CD4-positive, alpha-beta memory T cell (primary cell): ENCODE results near the gene SFT2D2. TPM values are rescaled to one million over a fixed set of nuclear protein-coding genes. Genes with fewer than 3 reads are reported as not detected.

Experiments used
- CTCF ChIA-PET: fragments of 350-600 bp; sonication (Branson Sonifier 250); formaldehyde crosslinking; loops from one replicate; lab custom pipeline; 2021; ENCODE audit warnings: inconsistent platforms; ENCODE audit not compliant: partially characterized antibody; lab: Charles Lee
- POLR2A ChIA-PET: fragments of 350-600 bp; sonication (Branson Sonifier 250); formaldehyde crosslinking; loops from one replicate; lab custom pipeline; 2021; ENCODE audit not compliant: partially characterized antibody; lab: Charles Lee
- DNase-seq, 5 donors: peaks; one replicate each; pipeline versions ENCODE4 v3.0.0 to v3.0.0-alpha.2; 2020 to 2022; ENCODE audit warnings: mixed read lengths in 1 of 5
- H3K27ac ChIP-seq: one replicate; pipeline ENCODE4 v1.7.0; 2013; ENCODE audit warnings: low read depth, low read length
- H3K27me3 ChIP-seq: 2 replicates; pipeline ENCODE4 v1.7.0; 2013; ENCODE audit warnings: mild to moderate bottlenecking, low read length, moderate library complexity; ENCODE audit not compliant: insufficient read depth
- H3K36me3 ChIP-seq: 2 replicates; pipeline ENCODE4 v1.7.0; 2013; ENCODE audit warnings: mild to moderate bottlenecking, low read length, moderate library complexity; ENCODE audit not compliant: insufficient read depth
- H3K4me1 ChIP-seq: 2 replicates; pipeline ENCODE4 v1.7.0; 2013; ENCODE audit warnings: mild to moderate bottlenecking, low read length, moderate library complexity; ENCODE audit not compliant: insufficient read depth
- H3K4me3 ChIP-seq, 2 donors: one replicate each; pipeline ENCODE4 v1.7.0; 2013; ENCODE audit warnings: low read length in 2 of 2, mild to moderate bottlenecking in 1 of 2
- H3K9me3 ChIP-seq, 2 donors: one replicate each; pipeline ENCODE4 v1.7.0; 2013; ENCODE audit warnings: low read length in 2 of 2, control low read depth in 1 of 2; ENCODE audit not compliant: control insufficient read depth in 1 of 2
- H3K27ac Mint-ChIP-seq, 7 donors: one replicate each; pipeline ENCODE4 v1.8.0; 2020 to 2021; ENCODE audit warnings: mixed read lengths in 7 of 7, mild to moderate bottlenecking in 6 of 7, inconsistent platforms in 3 of 7, moderate library complexity in 3 of 7
- H3K27me3 Mint-ChIP-seq, 2 donors: one replicate each; pipeline ENCODE4 v1.8.0; 2020 to 2021; ENCODE audit warnings: mixed read lengths in 2 of 2
- H3K36me3 Mint-ChIP-seq, 2 donors: one replicate each; pipeline ENCODE4 v1.8.0; 2020 to 2021; ENCODE audit warnings: mixed read lengths in 2 of 2, inconsistent platforms in 1 of 2, mild to moderate bottlenecking in 1 of 2
- H3K4me1 Mint-ChIP-seq, 4 donors: one replicate each; pipeline ENCODE4 v1.8.0; 2020 to 2021; ENCODE audit warnings: mixed read lengths in 4 of 4, mild to moderate bottlenecking in 1 of 4
- H3K4me3 Mint-ChIP-seq, 8 donors: one replicate each; pipeline ENCODE4 v1.8.0; 2020 to 2021; ENCODE audit warnings: mixed read lengths in 8 of 8, mild to moderate bottlenecking in 7 of 8, moderate library complexity in 6 of 8, inconsistent platforms in 3 of 8
- H3K9me3 Mint-ChIP-seq, 8 donors: one replicate each; pipeline ENCODE4 v1.8.0; 2020 to 2021; ENCODE audit warnings: mixed read lengths in 8 of 8, mild to moderate bottlenecking in 5 of 8, inconsistent platforms in 3 of 8, moderate library complexity in 1 of 8
- intact Hi-C: fragments of 100-400 bp; cut with micrococcal nuclease; formaldehyde crosslinking; loops from one replicate; pipeline ENCODE4 v1.15.1; 2023
- polyA plus RNA-seq, 2 donors: library from polyadenylated mRNA; unstranded; fragments of 300-500 nt; fragmentation: Illumina TruSeq; gene quantifications; one replicate each; pipeline ENCODE4 v1.2.3, GENCODE V29; 2021
- total RNA-seq, 2 experiments: library from RNA; stranded (reverse); gene quantifications; one replicate each; pipeline ENCODE4 v1.2.3, GENCODE V29; 2021

The SFT2D2 gene
- total RNA-seq = 10 to 100 TPM; 61.7 to 63.2 TPM
- 10 to 100 TPM; 13.6 to 40.8 TPM for polyA plus RNA-seq

DNA sequence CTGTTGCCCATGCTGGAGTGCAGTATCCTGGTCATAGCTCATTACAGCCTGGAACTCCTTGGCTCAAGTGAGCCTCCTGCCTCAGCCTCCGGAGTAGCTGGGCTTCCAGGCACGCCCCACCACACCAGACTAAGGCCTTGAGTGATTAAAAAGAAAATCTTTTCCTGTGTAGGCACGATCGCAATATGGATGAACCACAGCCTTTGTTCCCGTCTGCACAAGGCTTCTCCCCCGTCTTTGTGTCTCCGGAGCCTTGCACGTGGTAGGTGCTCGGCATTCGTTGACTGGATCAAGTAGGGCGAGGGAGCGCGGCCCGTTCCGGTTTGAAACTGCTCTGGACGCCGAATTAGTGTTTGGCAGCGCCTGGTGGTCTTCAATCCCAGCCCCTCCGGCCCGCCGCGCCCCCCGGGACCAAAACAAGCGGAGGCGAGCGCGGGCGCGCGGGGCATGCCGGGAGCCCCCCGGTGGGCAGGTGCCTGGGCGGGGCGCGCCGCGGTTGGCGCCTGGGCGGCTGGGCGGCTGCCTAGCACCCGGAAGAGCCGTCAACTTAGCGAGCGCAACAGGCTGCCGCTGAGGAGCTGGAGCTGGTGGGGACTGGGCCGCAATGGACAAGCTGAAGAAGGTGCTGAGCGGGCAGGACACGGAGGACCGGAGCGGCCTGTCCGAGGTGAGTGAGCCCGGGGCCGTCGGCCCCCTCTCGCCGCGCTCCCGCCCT lies at the start of gene SFT2D2:
Gene SFT2D2, plus strand, starts transcription at position 529 of the 715 bp plus-strand sequence. Its CDS starts 76 bp downstream, at position 605.
- peak within 1 kb of the TSS; percentile 95 to 98 (median 96) for H3K4me3 Mint-ChIP-seq
- peaks cover 0 to 2% (median 0%) of the 10 kb centered on the region in 8 donors for H3K9me3 Mint-ChIP-seq
- peaks cover 25 to 48% (median 38%) of the 10 kb centered on the region in 4 donors for H3K4me1 Mint-ChIP-seq
- CTCF ChIA-PET = interaction anchor here (1.2 to 3.9 kb wide), 3 partner anchors 10 to 117 kb away, joined by 4 to 48 read pairs (median 7); no protein-coding TSS in a partner anchor
- intact Hi-C loops = loop anchor here (1.0 to 5.0 kb wide), 5 partner anchors 47 to 1667 kb away; partner anchors contain the start of genes BLZF1, GPR161, NME7 and SCYL3
- DNase-seq = peak; percentile 78 to 85 (median 81)
- H3K27me3 Mint-ChIP-seq = peaks cover 2% of the 10 kb centered on the region in 2 donors
- H3K4me1 ChIP-seq = peaks cover 31% of the 10 kb centered on the region
- no peaks in the 10 kb centered on the region for H3K9me3 ChIP-seq
- peak within 1 kb of the TSS; percentile 87 to 98 (median 96) for H3K27ac Mint-ChIP-seq
- POLR2A ChIA-PET = interaction anchor here (0.9 to 3.7 kb wide), 10 partner anchors 10 to 1569 kb away, joined by 3 to 31 read pairs (median 4); partner anchors contain the start of genes BLZF1, DCAF6, METTL18 and NME7
- H3K4me3 ChIP-seq = peak within 1 kb of the TSS; percentile 70 to 84
- peaks cover 6 to 30% of the 10 kb centered on the region in 2 donors for H3K36me3 Mint-ChIP-seq
- H3K27ac ChIP-seq = peak within 1 kb of the TSS; percentile 80
- no peaks in the 10 kb centered on the region for H3K27me3 ChIP-seq
- H3K36me3 ChIP-seq = no peaks in the 10 kb centered on the region

DNA sequence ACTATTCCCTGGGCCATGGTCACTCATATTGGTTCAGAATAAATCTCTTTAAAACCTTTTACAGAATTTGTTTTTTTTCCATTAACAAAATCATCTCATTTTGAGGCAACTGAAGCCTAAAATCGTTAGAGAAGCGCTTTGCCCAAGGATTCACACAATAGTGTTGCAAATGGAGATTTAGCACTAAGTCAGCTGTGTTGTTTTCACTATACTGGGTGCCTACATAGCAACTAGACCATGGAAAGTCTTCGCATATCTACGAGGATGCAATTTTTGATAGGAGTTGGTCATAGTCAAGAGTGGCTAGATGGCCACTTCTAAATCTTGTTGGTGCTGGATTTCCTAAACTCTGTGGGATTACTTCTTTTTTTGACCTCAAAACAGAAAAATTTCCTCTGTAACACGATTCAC lies 47.6 kb upstream of the SFT2D2 start:
- Mint-ChIP-seq H3K4me1 (peaks cover 0 to 11% (median 6%) of the 10 kb centered on the region in 4 donors), H3K9me3 (peaks cover 0 to under 1% (median 0%) of the 10 kb centered on the region in 8 donors), H3K36me3 (no peaks in the 10 kb centered on the region), H3K4me3 (peak overlapping the region in 2 of 8 donors; percentile 18 to 26), H3K27ac (no peak overlapping the region), H3K27me3 (peaks cover 2 to 3% of the 10 kb centered on the region in 2 donors)
- intact Hi-C loops = loop anchor here (1.0 to 10.0 kb wide), 7 partner anchors 47 to 1715 kb away; partner anchors contain the start of genes DCAF6, METTL18, NME7 and POU2F1
- H3K9me3 ChIP-seq = no peaks in the 10 kb centered on the region
- H3K4me1 ChIP-seq = peaks cover 24% of the 10 kb centered on the region
- no peaks in the 10 kb centered on the region for H3K36me3 ChIP-seq
- peak overlapping the region; percentile 86 to 99 for H3K4me3 ChIP-seq
- ChIA-PET CTCF (interaction anchor here (0.8 to 1.2 kb wide), 2 partner anchors 11 to 185 kb away, joined by 3 to 5 read pairs; no protein-coding TSS in a partner anchor), POLR2A (interaction anchor here (1.2 to 1.8 kb wide), 3 partner anchors 12 to 243 kb away, joined by 5 to 13 read pairs (median 9); partner anchors contain the start of genes DCAF6 and SFT2D2)
- no peaks in the 10 kb centered on the region for H3K27me3 ChIP-seq
- peak overlapping the region; percentile 95 for H3K27ac ChIP-seq
- DNase-seq = no peak

DNA sequence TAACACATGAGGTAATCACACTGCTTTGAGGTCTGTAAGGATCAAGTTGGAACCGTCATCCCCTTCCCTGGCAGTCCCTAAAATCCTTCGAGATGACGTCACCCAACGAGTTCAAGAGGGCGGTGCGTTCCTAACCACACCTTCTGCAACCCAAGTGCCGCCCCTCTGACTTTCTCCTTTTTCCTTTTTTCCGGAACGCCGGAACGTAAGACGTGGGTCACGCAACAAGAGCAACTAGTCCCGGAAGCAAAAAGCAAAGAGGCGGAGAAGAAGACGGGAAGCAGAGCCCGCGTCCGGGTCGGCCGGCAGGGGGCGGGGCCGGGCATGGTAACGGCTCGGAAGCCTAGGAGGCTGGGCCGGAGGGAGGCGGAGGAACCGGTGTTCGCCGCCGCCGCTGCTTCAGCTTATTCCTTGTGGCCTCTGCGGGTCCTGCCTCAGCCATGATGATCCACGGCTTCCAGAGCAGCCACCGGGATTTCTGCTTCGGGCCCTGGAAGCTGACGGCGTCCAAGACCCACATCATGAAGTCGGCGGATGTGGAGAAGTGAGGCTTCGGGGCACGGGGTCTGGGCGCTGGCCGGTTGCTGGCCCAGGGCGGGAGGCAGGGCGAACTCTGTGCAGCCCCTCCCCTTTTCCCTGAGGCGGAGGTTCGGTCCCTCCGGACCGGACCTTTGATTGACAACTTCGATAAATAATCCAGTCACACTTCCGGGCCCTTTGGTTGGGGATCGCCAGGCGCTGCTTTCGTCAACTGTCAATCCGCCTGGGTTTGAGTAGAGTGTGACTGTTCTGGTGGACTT lies 47.0 kb upstream of the SFT2D2 start, which contains the start of gene TIPRL:
Gene TIPRL, plus strand, starts transcription at position 325 of the 800 bp plus-strand sequence. Its CDS starts 116 bp downstream, at position 441.
- H3K4me3 Mint-ChIP-seq = peak within 1 kb of the TSS in 2 of 8 donors; percentile 18 to 26
- ChIA-PET CTCF (interaction anchor here (0.8 to 1.5 kb wide), 2 partner anchors 56 to 184 kb away, joined by 3 to 4 read pairs; no protein-coding TSS in a partner anchor), POLR2A (interaction anchor here (1.2 to 1.8 kb wide), 3 partner anchors 11 to 243 kb away, joined by 5 to 13 read pairs (median 9); partner anchors contain the start of genes DCAF6 and SFT2D2)
- Histone ChIP-seq H3K27ac (peak within 1 kb of the TSS; percentile 95), H3K36me3 (no peaks in the 10 kb centered on the region), H3K9me3 (no peaks in the 10 kb centered on the region), H3K27me3 (no peaks in the 10 kb centered on the region), H3K4me1 (peaks cover 24% of the 10 kb centered on the region), H3K4me3 (peak within 1 kb of the TSS; percentile 86 to 99)
- peaks cover 3 to 17% (median 9%) of the 10 kb centered on the region in 4 donors for H3K4me1 Mint-ChIP-seq
- DNase-seq = peak; percentile 93 to 94 (median 94)
- peaks cover 0 to 2% of the 10 kb centered on the region in 2 donors for H3K36me3 Mint-ChIP-seq
- H3K27me3 Mint-ChIP-seq = no peaks in the 10 kb centered on the region
- H3K9me3 Mint-ChIP-seq = no peaks in the 10 kb centered on the region
- intact Hi-C loops = loop anchor here (1.0 to 10.0 kb wide), 7 partner anchors 46 to 1714 kb away; partner anchors contain the start of genes DCAF6, METTL18, NME7 and POU2F1
- no peak within 1 kb of the TSS for H3K27ac Mint-ChIP-seq

DNA sequence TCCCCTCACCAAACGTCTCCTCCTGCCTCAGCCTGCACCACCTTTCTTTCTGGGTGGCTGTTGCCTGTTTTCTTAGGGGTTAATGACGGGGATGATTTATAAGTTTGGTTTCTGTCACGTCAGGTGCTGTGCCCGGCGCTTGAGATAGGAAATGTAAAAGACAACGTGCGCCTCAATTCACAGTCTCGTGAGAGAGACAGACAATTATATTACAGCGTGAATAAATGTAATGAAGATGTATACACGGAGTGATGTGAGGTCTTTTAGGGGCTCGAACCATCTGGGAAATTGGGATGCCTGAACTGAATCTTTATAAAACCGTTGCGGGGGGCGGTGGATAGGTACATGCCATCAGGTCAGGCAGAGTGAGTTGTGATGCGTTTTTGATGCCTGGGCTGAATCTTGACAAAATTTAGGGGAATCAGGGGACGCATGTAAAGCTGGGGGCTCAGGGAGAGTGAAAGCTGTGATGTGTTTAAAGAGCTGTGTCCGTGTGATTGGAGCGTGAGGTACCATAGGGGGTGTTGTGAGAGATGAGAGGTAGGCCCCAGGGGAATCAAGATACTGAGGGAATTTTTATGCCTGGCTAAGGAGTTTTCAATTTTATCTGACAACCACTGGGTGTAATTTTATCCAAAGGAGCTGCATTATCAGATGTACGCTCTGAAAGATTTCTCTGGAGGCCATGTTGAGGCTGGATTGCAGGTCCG lies 46.2 kb upstream of the SFT2D2 start:
- no peaks in the 10 kb centered on the region for H3K9me3 Mint-ChIP-seq
- H3K27me3 Mint-ChIP-seq = no peaks in the 10 kb centered on the region
- no peak for DNase-seq
- peaks cover 5 to 21% (median 11%) of the 10 kb centered on the region in 4 donors for H3K4me1 Mint-ChIP-seq
- no peak overlapping the region for H3K27ac Mint-ChIP-seq
- H3K4me3 Mint-ChIP-seq = no peak overlapping the region
- H3K27me3 ChIP-seq = no peaks in the 10 kb centered on the region
- peak overlapping the region; percentile 86 to 99 for H3K4me3 ChIP-seq
- H3K9me3 ChIP-seq = no peaks in the 10 kb centered on the region
- peaks cover 0 to 5% of the 10 kb centered on the region in 2 donors for H3K36me3 Mint-ChIP-seq
- intact Hi-C loops = loop anchor here (2.0 to 10.0 kb wide), 4 partner anchors 959 to 1713 kb away; partner anchors contain the start of genes METTL18, POU2F1 and SCYL3
- CTCF ChIA-PET = interaction anchor here (0.7 to 1.5 kb wide), 3 partner anchors 47 to 56 kb away, joined by 3 to 4 read pairs (median 4); partner anchors contain the start of gene SFT2D2
- H3K36me3 ChIP-seq = no peaks in the 10 kb centered on the region
- H3K27ac ChIP-seq = peak overlapping the region; percentile 95
- H3K4me1 ChIP-seq = peaks cover 24% of the 10 kb centered on the region
- POLR2A ChIA-PET = interaction anchor here (1.1 to 1.8 kb wide), 3 partner anchors 46 to 244 kb away, joined by 3 to 13 read pairs (median 9); partner anchors contain the start of genes DCAF6 and SFT2D2

DNA sequence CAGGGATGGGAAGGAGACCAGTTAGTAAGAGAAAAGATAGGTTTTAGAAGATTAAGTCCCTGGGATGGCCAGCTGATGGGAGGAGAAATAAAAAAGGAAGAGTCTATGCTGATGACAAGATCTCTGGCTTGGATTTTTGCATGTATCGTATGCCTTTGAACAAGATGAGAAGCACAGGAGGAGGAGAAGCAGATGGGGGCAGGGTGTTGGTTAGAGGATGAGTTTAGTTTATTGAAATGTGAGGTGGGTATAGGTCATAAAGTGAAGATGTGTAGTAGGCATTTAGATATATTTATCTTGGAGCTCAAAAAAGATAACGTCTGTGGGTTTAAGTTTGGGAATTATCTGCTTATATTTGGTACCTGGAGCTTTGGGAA lies 45.7 kb upstream of the SFT2D2 start:
- intact Hi-C loops = no loop called here
- Histone ChIP-seq H3K27me3 (no peaks in the 10 kb centered on the region), H3K4me1 (peaks cover 24% of the 10 kb centered on the region), H3K9me3 (no peaks in the 10 kb centered on the region), H3K36me3 (peaks cover 3% of the 10 kb centered on the region), H3K4me3 (peak overlapping the region; percentile 86 to 99), H3K27ac (peak overlapping the region; percentile 95)
- no peak overlapping the region for H3K4me3 Mint-ChIP-seq
- peaks cover 0 to 11% of the 10 kb centered on the region in 2 donors for H3K36me3 Mint-ChIP-seq
- H3K9me3 Mint-ChIP-seq = no peaks in the 10 kb centered on the region
- H3K27me3 Mint-ChIP-seq = no peaks in the 10 kb centered on the region
- ChIA-PET POLR2A (interaction anchor here (1.1 kb wide), 1 partner anchor 46 kb away, joined by 3 read pairs; the partner anchor contains the start of gene SFT2D2), CTCF (interaction anchor here (0.7 to 1.5 kb wide), 3 partner anchors 46 to 55 kb away, joined by 3 to 4 read pairs (median 4); partner anchors contain the start of gene SFT2D2)
- no peak for DNase-seq
- peaks cover 5 to 21% (median 11%) of the 10 kb centered on the region in 4 donors for H3K4me1 Mint-ChIP-seq
- no peak overlapping the region for H3K27ac Mint-ChIP-seq
